ENCODE results near the gene PSMD13.
A peak's percentile ranks its signal among the peaks of the same experiment; 100 is the strongest.
"Not testable (repeated sequence)": the region's sequence is repeated elsewhere in the genome, so short reads cannot be mapped to it uniquely, and the experiment has no call there.

Gene PSMD13

GRCh38 chr11:218815-219593, 17.8 kb upstream of the PSMD13 start:
- no peak for DNase-seq

GRCh38 chr11:220641-221215, 16.0 kb upstream of the PSMD13 start:
- DNase-seq: not testable (repeated sequence)

GRCh38 chr11:221539-221938, 15.2 kb upstream of the PSMD13 start:
- no peak for DNase-seq

- no peak for DNase-seq
These were observed 14.6 kb upstream of the PSMD13 start for GRCh38 chr11:221998-222789.

- DNase-seq: no peak
These were observed 13.6 kb upstream of the PSMD13 start for GRCh38 chr11:223026-223789.

- no peak for DNase-seq
These were observed 12.9 kb upstream of the PSMD13 start for GRCh38 chr11:223884-224283.

GRCh38 chr11:224424-224823, 12.4 kb upstream of the PSMD13 start:
- DNase-seq: no peak

GRCh38 chr11:225734-226453, 10.9 kb upstream of the PSMD13 start:
- DNase-seq: no peak

- DNase-seq: no peak
These were observed 8.9 kb upstream of the PSMD13 start for GRCh38 chr11:227824-228379.

- no peak for DNase-seq
These were observed 6.3 kb upstream of the PSMD13 start for GRCh38 chr11:230431-230830.

GRCh38 chr11:232783-233565, 3.8 kb upstream of the PSMD13 start:
- no peak for DNase-seq

GRCh38 chr11:235180-235579, 1.6 kb upstream of the PSMD13 start:
- DNase-seq: no peak

- peak in 1 of 4 experiments; percentile 51 for DNase-seq
These were observed 1.2 kb upstream of the PSMD13 start for GRCh38 chr11:235609-235996.

- DNase-seq: peak in 3 of 4 experiments; percentile 69 to 90 (median 87)
These were observed 591 bp upstream of the PSMD13 start, which contains the start of gene SIRT3 for GRCh38 chr11:235997-236773. SIRT3 (minus strand) TSS chr11:236342; CDS start chr11:236328, 14 bp downstream.

- not testable (repeated sequence) for DNase-seq
These were observed 1.6 kb downstream of the PSMD13 start for GRCh38 chr11:238346-238745.

GRCh38 chr11:240315-240714, 3.5 kb downstream of the PSMD13 start:
- no peak for DNase-seq

- no peak for DNase-seq
These were observed 4.9 kb downstream of the PSMD13 start for GRCh38 chr11:241634-242033.

- DNase-seq: no peak
These were observed 7.6 kb downstream of the PSMD13 start for GRCh38 chr11:244376-244775.

- no peak for DNase-seq
These were observed 12.3 kb downstream of the PSMD13 start for GRCh38 chr11:249062-249461.

GRCh38 chr11:250274-250673, 13.5 kb downstream of the PSMD13 start:
- no peak for DNase-seq
